Measurements from ENCODE around the gene TRPV5. TPM values are rescaled to one million over a fixed set of nuclear protein-coding genes. Genes with fewer than 3 reads are reported as not detected.

Gene TRPV5
- total and polyA plus RNA-seq, 2 of the 8 experiments (the other 6 are each of a cell fraction or from before 2014, with no cell fraction given), result 0.03 TPM; not detected in 1

- no peak for TF ChIP-seq HDAC2 (IDR thresholded peaks at IDR 0.05; ENCODE audit: borderline replicate concordance in 1 of 2, low read depth in 2 of 2, low read length in 2 of 2)
- TF ChIP-seq BCL11A (IDR thresholded peaks at IDR 0.05; ENCODE audit: low read depth in 2 of 2, low read length in 2 of 2), result no peak
Measured at GRCh38 chr7:142917447-142917846, 16.1 kb downstream of the TRPV5 start (continued).

Measured in H1 (cell line).